HG02970 (cell line): Measurements from ENCODE around the gene DDX52.
"Not testable (repeated sequence)": the region's sequence is repeated elsewhere in the genome, so short reads cannot be mapped to it uniquely, and the experiment has no call there.

Source experiments
- ATAC-seq: cut with Tn5 transposase; IDR thresholded peaks from one replicate; pipeline ENCODE4 v1.9.1; 2021; ENCODE audit warnings: mild to moderate bottlenecking, moderate library complexity, moderate number of reproducible peaks; ENCODE audit not compliant: unreplicated experiment, low FRiP score

The DDX52 gene

DNA sequence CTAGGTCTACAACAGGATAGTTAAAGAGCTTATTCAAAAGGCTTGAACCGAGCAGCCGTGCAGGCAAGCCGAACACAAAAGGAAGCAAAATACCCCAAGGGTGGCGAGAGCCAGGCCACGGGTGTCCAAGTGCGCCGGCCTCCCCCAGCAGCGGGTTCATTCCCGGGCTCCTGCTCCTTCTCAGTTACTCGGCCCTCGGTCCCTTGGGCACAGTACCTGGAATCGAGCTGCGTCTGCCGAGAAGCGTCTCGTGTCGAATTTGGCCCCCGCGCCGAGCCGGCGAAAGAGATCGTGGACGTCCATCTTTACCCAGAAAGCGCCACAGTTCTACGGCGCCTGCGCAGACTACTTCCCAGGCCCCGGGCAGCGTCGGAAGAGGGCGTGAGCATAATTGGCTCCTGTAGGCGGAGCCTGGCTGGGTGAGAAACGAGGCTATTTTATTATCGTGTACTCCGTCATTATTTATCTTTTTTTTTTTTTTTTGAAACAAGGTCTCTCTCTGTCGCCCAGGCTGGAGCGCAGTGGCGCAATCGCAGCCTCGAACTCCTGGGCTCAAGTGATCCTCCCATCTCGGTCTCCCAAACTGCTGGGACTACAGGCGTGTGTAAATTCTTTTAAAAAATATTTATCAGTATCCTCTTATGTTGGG is at the start of gene DDX52:
DDX52 (minus strand) TSS at position 329 of the 649 bp plus-strand sequence; CDS start at position 303, 26 bp downstream.
- ATAC-seq: peak; percentile 78

DNA sequence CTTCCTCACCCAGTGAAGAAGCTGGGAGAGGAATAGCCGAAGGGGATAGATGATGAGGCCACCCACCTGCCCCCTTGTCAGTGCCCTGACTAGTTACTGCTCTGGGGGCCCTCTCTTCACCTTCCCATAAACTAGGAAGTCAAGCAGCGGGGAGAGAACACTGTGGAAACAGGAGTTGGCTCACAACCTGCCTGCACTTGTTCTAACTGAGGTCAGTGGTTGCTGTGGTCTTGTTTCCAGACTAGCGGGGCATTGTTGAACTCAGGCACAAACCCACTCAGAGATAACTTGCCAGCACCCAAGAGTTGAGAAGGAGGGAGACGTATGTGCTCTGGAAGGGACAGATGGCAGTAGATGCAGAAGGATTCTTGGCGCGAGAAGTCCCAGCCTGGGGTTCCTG is 48.6 kb upstream of the DDX52 start:
- ATAC-seq: no peak

GRCh38 chr17:37689317-37689716 is 46.1 kb upstream of the DDX52 start:
- ATAC-seq: no peak

DNA sequence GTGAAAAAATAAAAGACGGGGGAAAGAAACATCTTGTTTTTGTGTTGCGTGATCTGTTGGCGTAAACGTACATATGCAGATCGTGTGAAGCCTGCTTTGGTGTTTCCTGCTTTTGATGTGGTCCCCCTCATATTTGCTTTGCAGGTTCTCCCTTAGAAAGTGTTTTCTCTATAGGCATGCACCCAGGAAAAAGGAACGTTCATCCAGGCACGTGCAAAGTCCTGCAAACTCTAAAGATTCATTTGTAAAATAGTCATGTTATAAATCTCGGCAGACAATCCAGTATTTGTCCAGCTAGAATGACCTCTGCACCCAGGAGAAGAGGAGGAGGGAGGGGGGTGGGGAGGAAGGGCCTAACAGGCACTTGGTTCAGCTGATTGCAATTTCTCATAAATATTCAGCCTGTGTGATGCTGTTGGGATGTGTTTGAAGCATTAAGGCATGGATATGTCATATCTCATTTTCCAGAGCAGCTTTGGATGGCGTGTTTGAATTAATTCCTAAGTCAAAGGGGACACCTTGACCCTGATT is 40.3 kb upstream of the DDX52 start:
- ATAC-seq: no peak

GRCh38 chr17:37682007-37682406 is 38.8 kb upstream of the DDX52 start:
- ATAC-seq: no peak

GRCh38 chr17:37679995-37680394 is 36.7 kb upstream of the DDX52 start:
- ATAC-seq: not testable (repeated sequence)

GRCh38 chr17:37678036-37678435 is 34.8 kb upstream of the DDX52 start:
- no peak for ATAC-seq

- ATAC-seq: no peak
Measured at GRCh38 chr17:37677021-37677420, 33.8 kb upstream of the DDX52 start.

GRCh38 chr17:37676115-37676925 is 33.1 kb upstream of the DDX52 start:
- ATAC-seq: no peak

DNA sequence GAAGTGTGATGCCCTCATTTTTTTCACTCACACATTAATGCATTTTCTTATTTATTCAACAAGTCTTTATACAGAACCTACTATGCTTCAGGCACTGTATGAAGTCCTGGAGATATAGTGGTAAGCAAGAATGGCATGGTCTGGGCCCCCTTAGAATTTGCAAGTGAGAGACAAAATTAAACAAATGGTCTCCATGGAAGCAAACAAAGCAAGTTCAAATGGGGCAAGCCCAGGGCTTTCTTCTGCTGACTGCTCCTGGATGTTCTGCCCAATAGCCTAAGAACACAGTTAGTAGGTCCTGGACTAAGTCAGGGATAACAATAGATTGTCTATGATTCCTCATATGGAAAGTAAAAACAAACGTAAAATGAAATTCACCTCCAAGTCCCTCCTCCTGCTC is 31.3 kb upstream of the DDX52 start:
- ATAC-seq: no peak

DNA sequence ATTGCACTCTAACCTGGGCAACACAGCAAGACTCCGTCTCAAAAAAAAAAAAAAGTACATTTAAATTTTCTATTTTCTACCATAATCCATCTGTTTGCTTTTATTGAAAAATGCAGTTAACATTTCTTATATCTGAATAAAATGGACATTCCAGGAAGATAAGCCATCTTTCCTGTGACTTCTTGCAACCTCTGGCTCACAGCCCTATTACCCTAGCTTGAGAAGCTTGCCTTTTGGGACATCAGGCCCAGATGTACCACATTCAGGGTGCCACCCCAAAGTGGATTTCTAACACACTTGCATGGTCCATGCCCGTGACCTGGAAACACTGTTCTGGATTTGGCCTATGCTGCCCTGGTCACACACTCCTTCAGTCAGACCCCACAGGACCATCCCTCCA is 30.1 kb upstream of the DDX52 start:
- no peak for ATAC-seq

DNA sequence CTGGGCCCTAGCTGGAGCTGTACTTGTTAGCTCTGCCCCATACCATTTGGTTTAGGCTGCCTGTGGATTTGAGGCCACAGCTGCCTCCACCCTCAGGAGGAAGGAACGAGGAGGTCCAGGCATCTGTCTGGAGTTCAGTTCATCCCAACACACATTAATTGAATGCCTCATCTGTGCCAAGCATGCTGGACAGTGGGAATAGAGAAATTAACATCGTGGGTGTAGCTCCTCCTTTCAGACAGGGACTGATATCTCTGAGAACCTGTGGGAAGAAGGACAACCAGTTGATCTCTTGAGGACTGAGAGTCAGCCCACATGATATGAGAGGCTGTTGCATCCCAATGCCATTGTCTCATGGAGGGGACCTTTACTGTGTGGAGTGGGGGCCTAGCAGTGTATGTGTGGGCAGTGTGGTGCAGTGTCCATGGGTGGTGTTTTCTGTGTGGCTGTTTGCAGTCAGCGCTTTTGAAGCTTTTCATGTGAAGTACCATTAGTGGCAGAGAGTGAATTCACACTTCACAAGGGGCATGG is 29.4 kb upstream of the DDX52 start:
- no peak for ATAC-seq

- no peak for ATAC-seq
Measured at GRCh38 chr17:37671824-37672547, 28.7 kb upstream of the DDX52 start.

DNA sequence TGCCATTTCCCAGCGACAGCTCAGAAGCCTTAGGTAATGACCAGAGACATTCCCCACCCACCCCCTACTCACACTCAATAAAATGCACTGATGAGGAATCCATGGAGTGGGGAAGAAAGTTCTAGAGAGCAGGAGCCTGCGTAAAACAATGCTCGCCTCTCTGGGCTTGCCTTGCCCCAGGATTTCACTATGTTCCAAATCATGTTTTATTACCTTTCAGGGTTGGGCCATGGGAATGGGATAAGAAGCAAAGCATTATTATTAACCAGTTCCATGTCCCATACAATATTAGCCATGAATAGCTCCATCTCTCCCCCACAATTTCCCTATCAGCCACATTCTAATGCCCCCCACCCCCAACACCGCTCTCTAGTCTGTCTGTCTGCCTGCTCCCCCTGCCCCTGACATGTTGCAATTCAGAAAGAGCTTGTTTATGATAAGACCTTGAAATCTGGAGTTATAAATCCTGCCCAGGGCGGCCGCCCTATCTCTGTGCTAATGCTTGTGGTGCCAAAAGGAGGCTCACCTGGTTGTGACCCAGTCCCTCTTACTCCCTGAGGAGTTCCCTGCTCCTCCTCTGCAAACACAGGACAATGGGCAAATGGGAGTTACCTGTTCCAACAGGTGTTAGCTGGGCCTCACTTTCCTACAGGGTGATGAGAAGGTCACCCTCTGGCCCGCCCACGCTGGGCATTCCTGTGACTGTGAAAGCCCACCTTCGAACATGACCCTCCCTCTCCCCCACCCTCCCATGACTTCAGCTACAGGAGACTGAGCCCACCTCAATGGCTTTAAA is 28.0 kb upstream of the DDX52 start:
- ATAC-seq: no peak

DNA sequence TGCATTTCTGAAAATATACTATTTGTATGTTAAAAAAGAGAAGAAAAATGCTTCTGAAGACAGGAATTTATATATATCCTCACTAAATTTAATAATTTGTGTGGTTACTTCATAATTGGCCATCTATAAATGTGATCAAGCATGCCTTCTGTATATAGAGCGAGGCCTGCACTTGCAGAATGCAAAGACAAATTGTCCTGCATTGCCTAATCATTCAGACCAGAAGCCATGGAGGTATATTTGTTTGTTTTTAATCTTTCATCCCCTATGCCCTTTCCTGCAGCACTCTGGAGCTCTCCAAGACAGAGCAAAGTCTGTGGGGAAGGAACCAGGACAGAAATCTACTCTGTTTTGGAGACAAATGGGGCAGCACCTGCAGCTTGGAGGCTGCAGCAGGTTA is 23.8 kb upstream of the DDX52 start:
- no peak for ATAC-seq

- ATAC-seq: no peak
Measured at GRCh38 chr17:37664214-37664613, 21.0 kb upstream of the DDX52 start.

DNA sequence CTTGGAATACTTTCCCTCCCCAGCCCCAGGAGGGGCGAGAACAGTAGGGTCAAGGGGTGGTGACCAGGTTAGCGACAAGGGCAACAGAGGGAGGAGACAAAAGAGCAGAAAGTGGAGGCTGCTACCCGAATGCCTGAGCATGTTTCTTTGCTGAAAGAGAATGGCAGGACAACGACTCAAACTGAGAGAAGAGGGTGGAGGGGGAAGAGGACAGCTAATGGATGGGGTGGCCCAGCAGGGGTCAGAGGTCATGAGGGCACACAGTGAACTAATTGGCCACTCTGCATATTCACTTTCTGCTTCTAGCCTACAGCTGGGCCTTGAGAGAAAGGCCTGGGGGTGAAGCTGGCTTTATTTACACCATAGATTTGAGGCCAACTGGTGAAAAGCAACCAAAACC is 19.1 kb upstream of the DDX52 start:
- ATAC-seq: no peak

DNA sequence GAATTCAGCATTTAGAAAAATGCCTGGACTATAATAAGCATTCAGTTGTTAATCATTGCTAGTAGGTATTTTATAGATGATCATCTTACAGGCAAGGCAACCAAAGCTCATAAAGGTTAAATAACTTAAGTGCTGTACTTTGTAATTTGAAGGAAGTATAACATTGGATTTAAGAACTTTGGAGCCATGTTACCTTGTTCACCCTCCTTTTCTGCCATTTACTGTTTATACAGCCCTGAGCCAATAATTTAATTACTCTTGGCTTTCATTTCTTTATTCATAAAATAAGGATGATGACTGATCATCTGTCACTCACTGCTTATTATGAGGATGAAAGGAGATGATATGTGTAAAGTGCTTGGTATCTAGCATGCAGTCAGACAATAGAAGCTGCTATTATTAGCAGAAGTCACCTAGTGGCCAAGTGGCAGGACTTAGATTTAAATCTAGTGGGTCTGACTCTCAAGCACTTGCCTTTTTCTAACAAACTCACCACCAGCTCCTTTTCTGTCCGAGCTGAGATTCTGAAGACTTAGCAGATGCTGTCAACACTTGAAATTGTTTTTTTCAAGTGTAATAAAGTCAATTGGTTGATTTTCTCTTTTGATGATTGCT is 18.3 kb upstream of the DDX52 start:
- ATAC-seq: no peak

DNA sequence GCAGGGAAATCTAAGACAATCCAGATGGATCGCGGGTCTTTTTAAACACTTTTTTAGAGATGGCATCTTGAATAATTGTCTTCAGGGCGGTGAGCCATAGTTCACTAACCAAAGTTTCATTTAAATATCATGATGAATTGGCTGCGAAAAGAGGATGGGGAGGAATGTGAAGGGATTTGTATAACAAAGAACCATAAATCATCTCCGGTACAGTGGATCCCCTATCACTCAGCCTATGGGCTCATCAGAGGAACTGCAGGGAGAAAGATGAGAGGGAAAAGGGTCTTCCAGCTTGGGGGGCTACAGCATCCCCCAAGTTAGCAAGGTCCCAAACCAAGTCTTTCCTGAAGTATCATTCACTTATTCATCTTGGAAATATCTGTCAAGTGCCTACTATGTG is 16.7 kb upstream of the DDX52 start:
- ATAC-seq: no peak

GRCh38 chr17:37657202-37657601 is 14.0 kb upstream of the DDX52 start:
- ATAC-seq: no peak
